B cell (primary cell): ENCODE data around the gene ALDH1A2. TPM values are rescaled to one million over a fixed set of nuclear protein-coding genes. Genes with fewer than 3 reads are reported as not detected.

ENCODE experiments used
- ATAC-seq: fragments of 200-7000 bp; cut with Tn5 transposase; one replicate; pipeline ENCODE4 v1.10.0; 2021; ENCODE audit warnings: low read depth, mild to moderate bottlenecking, moderate number of reproducible peaks, moderate library complexity
- CTCF ChIA-PET: fragments of 350-600 bp; sonication (Branson Sonifier 250); formaldehyde crosslinking; loops from one replicate; lab custom pipeline; 2021; ENCODE audit warnings: antibody characterized with exemption, inconsistent platforms; lab: Charles Lee
- POLR2A ChIA-PET: fragments of 350-600 bp; sonication (Branson Sonifier 250); formaldehyde crosslinking; loops from one replicate; lab custom pipeline; 2021; ENCODE audit warnings: antibody characterized with exemption; lab: Charles Lee
- DNase-seq: peaks from one replicate; pipeline ENCODE4 v3.0.0; 2013
- H2AFZ ChIP-seq: 2 replicates; pipeline ENCODE4 v1.6.1; 2012; ENCODE audit warnings: mild to moderate bottlenecking, low read depth, low read length; ENCODE audit not compliant: insufficient read depth, poor library complexity, severe bottlenecking
- H3K27ac ChIP-seq, 2 donors: 1 replicate in 1 of 2; 2 replicates in 1 of 2; pipeline ENCODE4 v1.5.1; 2012 to 2013; ENCODE audit warnings: low read length in 2 of 2, mild to moderate bottlenecking in 2 of 2, moderate library complexity in 1 of 2
- H3K27me3 ChIP-seq, 4 experiments: fragments of 200-600 bp in 1 of 4; sonication (generic) in 1 of 4; replicated peaks in 1 of 4; 1 replicate in 2 of 4; 2 replicates in 2 of 4; pipeline versions ENCODE4 v1.6.1 to v1.7.0; 2013 to 2016; ENCODE audit warnings: low read length in 3 of 4, mild to moderate bottlenecking in 2 of 4, mixed read lengths in 1 of 4, moderate library complexity in 1 of 4; ENCODE audit not compliant: insufficient read depth in 4 of 4, control insufficient read depth in 3 of 4; ENCODE audit errors: control extremely low read depth in 1 of 4
- H3K36me3 ChIP-seq, 2 experiments: replicated peaks in 1 of 2; 1 replicate in 1 of 2; 2 replicates in 1 of 2; pipeline versions ENCODE4 v1.6.1 to v1.7.1; 2013; ENCODE audit warnings: low read length in 1 of 2; ENCODE audit not compliant: insufficient read depth in 2 of 2, control insufficient read depth in 1 of 2; ENCODE audit errors: control extremely low read depth in 1 of 2, extremely low read depth in 1 of 2
- H3K4me1 ChIP-seq, 2 donors: fragments of 200-600 bp in 1 of 2; sonication (generic) in 1 of 2; 1 replicate in 1 of 2; 2 replicates in 1 of 2; pipeline versions ENCODE4 v1.5.1 to v1.6.1; 2013 to 2017; ENCODE audit warnings: low read length in 2 of 2; ENCODE audit not compliant: control insufficient read depth in 2 of 2, insufficient read depth in 2 of 2
- H3K4me2 ChIP-seq: replicated peaks from 2 replicates; pipeline ENCODE3; 2012; ENCODE audit warnings: mild to moderate bottlenecking, low read depth, low read length; ENCODE audit not compliant: poor library complexity, severe bottlenecking
- H3K4me3 ChIP-seq, 5 experiments: fragments of 200-600 bp in 1 of 5; sonication (generic) in 1 of 5; 1 replicate in 3 of 5; 2 replicates in 2 of 5; pipeline versions ENCODE4 v1.5.1 to v1.7.0; 2011 to 2016; ENCODE audit warnings: low read length in 4 of 5, mild to moderate bottlenecking in 4 of 5, low read depth in 2 of 5, control low read depth in 1 of 5, moderate library complexity in 1 of 5; ENCODE audit not compliant: insufficient read depth in 1 of 5; ENCODE audit errors: control extremely low read depth in 1 of 5, extremely low read depth in 1 of 5
- H3K79me2 ChIP-seq: fragments of 200-600 bp; sonication (generic); one replicate; pipeline ENCODE4 v1.6.0; 2016; ENCODE audit warnings: low read length; ENCODE audit not compliant: control insufficient read depth, insufficient read depth
- H3K9ac ChIP-seq: fragments of 200-600 bp; sonication (generic); 2 replicates; pipeline ENCODE4 v1.6.1; 2017; ENCODE audit warnings: mild to moderate bottlenecking, low read length, moderate library complexity
- H3K9me3 ChIP-seq, 3 donors: one replicate each; pipeline versions ENCODE4 v1.6.1 to v1.7.1; 2013; ENCODE audit warnings: low read length in 2 of 3; ENCODE audit not compliant: control insufficient read depth in 2 of 3, insufficient read depth in 1 of 3; ENCODE audit errors: control extremely low read depth in 1 of 3
- H4K20me1 ChIP-seq: 2 replicates; pipeline ENCODE4 v1.6.0; 2012; ENCODE audit warnings: mild to moderate bottlenecking, low read length; ENCODE audit not compliant: insufficient read depth, control insufficient read depth, poor library complexity, severe bottlenecking
- H3K27ac Mint-ChIP-seq: one replicate; pipeline ENCODE4 v1.8.0; 2021; ENCODE audit warnings: mixed read lengths
- H3K27me3 Mint-ChIP-seq: one replicate; pipeline ENCODE4 v1.8.0; 2021; ENCODE audit warnings: mixed read lengths
- H3K4me1 Mint-ChIP-seq: one replicate; pipeline ENCODE4 v1.8.0; 2021; ENCODE audit warnings: mixed read lengths
- H3K4me3 Mint-ChIP-seq: one replicate; pipeline ENCODE4 v1.8.0; 2021; ENCODE audit warnings: mixed read lengths
- H3K9me3 Mint-ChIP-seq: one replicate; pipeline ENCODE4 v1.8.0; 2022; ENCODE audit warnings: mixed read lengths; ENCODE audit not compliant: insufficient read depth
- EZH2 ChIP-seq: IDR thresholded peaks from 2 replicates; pipeline ENCODE4 v1.6.1; 2012; ENCODE audit warnings: borderline replicate concordance, low read depth, mild to moderate bottlenecking, moderate library complexity, low read length; ENCODE audit not compliant: insufficient read depth, poor library complexity, severe bottlenecking
- WGBS: methylation state at CpG from one replicate; pipeline ENCODE4 v1.1.5; 2013; ENCODE audit warnings: missing lambda C conversion rate; ENCODE audit not compliant: insufficient coverage; 5-methylcytosine and 5-hydroxymethylcytosine counted together
- intact Hi-C: fragments of 100-400 bp; cut with micrococcal nuclease; formaldehyde crosslinking; loops from one replicate; pipeline ENCODE4 v1.10.0; 2022
- polyA plus RNA-seq: library from polyadenylated mRNA; depleted of rRNA; stranded (reverse); fragments of >200 nt; gene quantifications from 2 replicates; pipeline ENCODE4 v1.2.3, GENCODE V29; 2012
- total RNA-seq, 2 donors: library from RNA; stranded (reverse); fragments of 120-200 nt in 1 of 2; gene quantifications; 1 replicate in 1 of 2; 2 replicates in 1 of 2; pipeline versions ENCODE4 v1.2.3 to v1.2.4, GENCODE V29; 2013 to 2022
- TF ChIP-seq, protein P1 (sequence below): fragments of 200-600 bp; IDR thresholded peaks from one replicate; pipeline ENCODE4 v1.8.0; 2022; ENCODE audit warnings: antibody characterized with exemption, mild to moderate bottlenecking

ALDH1A2 gene
- total and polyA plus RNA-seq, 2 donors (not counting 1 experiment from before 2014, with no cell fraction given) = not detected

DNA sequence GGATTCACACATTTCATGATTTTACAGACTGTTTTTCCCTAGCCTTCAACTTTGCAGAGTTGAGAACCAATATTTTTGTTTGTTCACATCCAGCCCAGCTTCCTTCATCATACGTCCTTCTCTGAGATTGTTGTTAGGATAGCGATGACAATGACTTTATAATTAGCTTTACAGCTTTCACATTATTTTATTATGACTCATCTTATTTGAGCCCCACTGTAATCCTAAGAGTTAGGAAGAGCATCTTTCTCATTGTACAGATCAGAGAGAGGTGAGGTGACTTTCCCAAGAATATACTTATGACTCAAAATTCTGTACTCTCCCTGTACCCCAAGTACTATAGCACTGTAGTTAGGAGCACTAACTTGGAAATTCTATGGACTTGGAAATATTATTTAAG is 156.1 kb downstream of the ALDH1A2 start:
- TF ChIP-seq EZH2 = no peak
- TF ChIP-seq, protein P1, sequence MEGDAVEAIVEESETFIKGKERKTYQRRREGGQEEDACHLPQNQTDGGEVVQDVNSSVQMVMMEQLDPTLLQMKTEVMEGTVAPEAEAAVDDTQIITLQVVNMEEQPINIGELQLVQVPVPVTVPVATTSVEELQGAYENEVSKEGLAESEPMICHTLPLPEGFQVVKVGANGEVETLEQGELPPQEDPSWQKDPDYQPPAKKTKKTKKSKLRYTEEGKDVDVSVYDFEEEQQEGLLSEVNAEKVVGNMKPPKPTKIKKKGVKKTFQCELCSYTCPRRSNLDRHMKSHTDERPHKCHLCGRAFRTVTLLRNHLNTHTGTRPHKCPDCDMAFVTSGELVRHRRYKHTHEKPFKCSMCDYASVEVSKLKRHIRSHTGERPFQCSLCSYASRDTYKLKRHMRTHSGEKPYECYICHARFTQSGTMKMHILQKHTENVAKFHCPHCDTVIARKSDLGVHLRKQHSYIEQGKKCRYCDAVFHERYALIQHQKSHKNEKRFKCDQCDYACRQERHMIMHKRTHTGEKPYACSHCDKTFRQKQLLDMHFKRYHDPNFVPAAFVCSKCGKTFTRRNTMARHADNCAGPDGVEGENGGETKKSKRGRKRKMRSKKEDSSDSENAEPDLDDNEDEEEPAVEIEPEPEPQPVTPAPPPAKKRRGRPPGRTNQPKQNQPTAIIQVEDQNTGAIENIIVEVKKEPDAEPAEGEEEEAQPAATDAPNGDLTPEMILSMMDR = no peak
- Mint-ChIP-seq H3K27ac (no peak overlapping the region), H3K4me3 (no peak overlapping the region), H3K4me1 (no peaks in the 10 kb centered on the region), H3K9me3 (no peaks in the 10 kb centered on the region), H3K27me3 (peaks cover 35% of the 10 kb centered on the region)
- no peaks in the 10 kb centered on the region for H4K20me1 ChIP-seq
- H3K4me2 ChIP-seq = no peak overlapping the region
- H3K9ac ChIP-seq = no peak overlapping the region
- intact Hi-C loops = no loop called here
- no peaks in the 10 kb centered on the region for H3K36me3 ChIP-seq
- H3K9me3 ChIP-seq = peaks cover 0 to 3% (median 0%) of the 10 kb centered on the region in 3 donors
- DNase-seq (no peak), ATAC-seq (no peak)
- H3K79me2 ChIP-seq = no peaks in the 10 kb centered on the region
- H3K27ac ChIP-seq = no peak overlapping the region
- peaks cover 0 to 3% (median under 1%) of the 10 kb centered on the region in 4 experiments for H3K27me3 ChIP-seq
- H3K4me3 ChIP-seq = no peak overlapping the region
- no peak overlapping the region for H2AFZ ChIP-seq
- H3K4me1 ChIP-seq = no peaks in the 10 kb centered on the region
- ChIA-PET POLR2A (no interaction called here), CTCF (no interaction called here)
- WGBS = no CpG with 5 or more reads among the region's 2 CpGs

- ATAC-seq = no peak
- peaks cover 40% of the 10 kb centered on the region for H3K27me3 Mint-ChIP-seq
These were observed 161.9 kb downstream of the ALDH1A2 start for GRCh38 chr15:57903626-57904025.

More at GRCh38 chr15:57903626-57904025, 161.9 kb downstream of the ALDH1A2 start:
- Mint-ChIP-seq H3K27ac (no peak overlapping the region), H3K9me3 (no peaks in the 10 kb centered on the region), H3K4me1 (no peaks in the 10 kb centered on the region), H3K4me3 (no peak overlapping the region)
- Histone ChIP-seq H3K27ac (no peak overlapping the region), H4K20me1 (no peaks in the 10 kb centered on the region), H3K4me3 (no peak overlapping the region), H3K79me2 (no peaks in the 10 kb centered on the region), H3K4me1 (no peaks in the 10 kb centered on the region), H3K4me2 (no peak overlapping the region), H3K9ac (no peak overlapping the region), H2AFZ (no peak overlapping the region), H3K9me3 (no peaks in the 10 kb centered on the region), H3K36me3 (no peaks in the 10 kb centered on the region), H3K27me3 (peaks cover 0 to 3% (median 1%) of the 10 kb centered on the region in 4 experiments)
- POLR2A ChIA-PET = no interaction called here
- WGBS = 43% methylated on average over 1 of the region's 1 CpG
- TF ChIP-seq EZH2 = no peak
- TF ChIP-seq, protein P1 = no peak
- CTCF ChIA-PET = no interaction called here
- no peak for DNase-seq
- intact Hi-C loops = no loop called here

Other genes with a start within 250 kb of the ALDH1A2 start
- gene AQP9, start 72.7 kb upstream of the ALDH1A2 start, total RNA-seq = not detected in 2 replicates
- 0.10 and 0.17 TPM in 2 replicates for gene AQP9, start 72.7 kb upstream of the ALDH1A2 start, polyA plus RNA-seq